ENCODE results near the gene GOLGA7B. TPM values are rescaled to one million over a fixed set of nuclear protein-coding genes. Genes with fewer than 3 reads are reported as not detected.

GOLGA7B gene
- total RNA-seq, 1 donor from 2014 or later: 2.5 TPM

DNA sequence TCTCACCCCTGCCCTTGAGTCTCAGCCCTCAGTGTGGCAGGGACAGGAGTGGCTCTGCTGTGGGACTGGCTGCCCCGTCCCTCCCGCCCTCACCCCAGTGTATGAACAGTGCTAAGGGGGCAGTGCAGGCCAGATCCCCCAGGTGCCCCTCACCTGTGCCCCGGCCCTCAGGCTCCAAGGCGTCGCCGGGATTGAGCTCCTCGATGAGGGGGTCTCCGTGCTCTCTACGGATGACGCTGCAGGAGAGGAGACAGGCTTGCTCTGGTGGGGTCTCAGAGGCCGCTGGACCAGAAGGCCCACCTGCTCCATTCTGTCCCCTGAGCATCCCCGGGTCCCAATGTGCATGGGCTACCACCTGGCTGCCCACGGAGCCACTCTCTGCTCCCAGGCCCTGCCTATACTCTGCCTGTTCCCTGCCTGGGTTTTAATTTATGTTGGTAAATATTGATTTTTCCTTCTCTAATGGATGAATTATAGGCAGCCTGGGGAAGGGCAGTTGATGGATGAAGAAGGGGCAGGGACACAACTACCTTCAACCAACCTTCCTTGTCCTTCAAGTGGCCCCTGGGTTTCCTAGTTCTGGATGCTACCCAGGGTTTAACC lies 47.2 kb downstream of the GOLGA7B start:
- DNase-seq (ENCODE audit: extremely low spot score in 2 of 2): no peak
- Histone ChIP-seq H3K4me1 (no peaks in the 10 kb centered on the region), H3K4me3 (no peak overlapping the region), H3K9me3 (no peaks in the 10 kb centered on the region), H3K27me3 (no peaks in the 10 kb centered on the region), H3K36me3 (no peaks in the 10 kb centered on the region), H3K27ac (no peak overlapping the region)
- intact Hi-C loops (cut with DNase I): no loop called here
- no peak for TF ChIP-seq POLR2A (IDR thresholded peaks at IDR 0.05)
- TF ChIP-seq POLR2AphosphoS5 (IDR thresholded peaks at IDR 0.05; ENCODE audit: insufficient read depth in 1 of 2, low read depth in 1 of 2): no peak
- TF ChIP-seq, protein P1, sequence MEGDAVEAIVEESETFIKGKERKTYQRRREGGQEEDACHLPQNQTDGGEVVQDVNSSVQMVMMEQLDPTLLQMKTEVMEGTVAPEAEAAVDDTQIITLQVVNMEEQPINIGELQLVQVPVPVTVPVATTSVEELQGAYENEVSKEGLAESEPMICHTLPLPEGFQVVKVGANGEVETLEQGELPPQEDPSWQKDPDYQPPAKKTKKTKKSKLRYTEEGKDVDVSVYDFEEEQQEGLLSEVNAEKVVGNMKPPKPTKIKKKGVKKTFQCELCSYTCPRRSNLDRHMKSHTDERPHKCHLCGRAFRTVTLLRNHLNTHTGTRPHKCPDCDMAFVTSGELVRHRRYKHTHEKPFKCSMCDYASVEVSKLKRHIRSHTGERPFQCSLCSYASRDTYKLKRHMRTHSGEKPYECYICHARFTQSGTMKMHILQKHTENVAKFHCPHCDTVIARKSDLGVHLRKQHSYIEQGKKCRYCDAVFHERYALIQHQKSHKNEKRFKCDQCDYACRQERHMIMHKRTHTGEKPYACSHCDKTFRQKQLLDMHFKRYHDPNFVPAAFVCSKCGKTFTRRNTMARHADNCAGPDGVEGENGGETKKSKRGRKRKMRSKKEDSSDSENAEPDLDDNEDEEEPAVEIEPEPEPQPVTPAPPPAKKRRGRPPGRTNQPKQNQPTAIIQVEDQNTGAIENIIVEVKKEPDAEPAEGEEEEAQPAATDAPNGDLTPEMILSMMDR (IDR thresholded peaks at IDR 0.05): no peak

DNA sequence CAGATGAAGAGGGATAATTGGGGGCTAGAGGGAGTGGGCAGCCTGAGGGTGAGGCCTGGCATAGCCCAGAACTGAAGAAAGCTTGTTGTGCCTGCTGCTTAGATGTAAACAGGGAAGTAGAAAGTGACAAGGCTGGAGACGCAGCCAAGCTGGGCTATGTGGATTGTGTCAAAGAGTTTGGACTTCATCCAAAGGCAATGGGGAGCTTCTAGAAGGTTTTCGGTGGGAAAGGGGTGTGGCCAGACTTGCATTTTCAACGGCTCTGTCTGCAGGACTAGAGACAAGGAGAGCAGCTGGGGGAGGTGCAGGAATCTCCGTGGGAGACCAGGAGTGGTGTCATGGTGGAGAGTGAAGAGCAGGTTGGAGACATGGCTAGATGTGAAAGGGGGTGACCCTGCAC lies 48.8 kb downstream of the GOLGA7B start:
- H3K36me3 ChIP-seq: no peaks in the 10 kb centered on the region
- H3K9me3 ChIP-seq: no peaks in the 10 kb centered on the region
- TF ChIP-seq POLR2AphosphoS5 (IDR thresholded peaks at IDR 0.05; ENCODE audit: insufficient read depth in 1 of 2, low read depth in 1 of 2) (no peak), POLR2A (IDR thresholded peaks at IDR 0.05) (no peak)
- TF ChIP-seq, protein P1 (IDR thresholded peaks at IDR 0.05): no peak
- intact Hi-C loops (cut with DNase I): no loop called here
- DNase-seq (ENCODE audit: extremely low spot score in 2 of 2): no peak
- H3K27me3 ChIP-seq: no peaks in the 10 kb centered on the region
- H3K27ac ChIP-seq: no peak overlapping the region
- no peaks in the 10 kb centered on the region for H3K4me1 ChIP-seq
- H3K4me3 ChIP-seq: no peak overlapping the region

DNA sequence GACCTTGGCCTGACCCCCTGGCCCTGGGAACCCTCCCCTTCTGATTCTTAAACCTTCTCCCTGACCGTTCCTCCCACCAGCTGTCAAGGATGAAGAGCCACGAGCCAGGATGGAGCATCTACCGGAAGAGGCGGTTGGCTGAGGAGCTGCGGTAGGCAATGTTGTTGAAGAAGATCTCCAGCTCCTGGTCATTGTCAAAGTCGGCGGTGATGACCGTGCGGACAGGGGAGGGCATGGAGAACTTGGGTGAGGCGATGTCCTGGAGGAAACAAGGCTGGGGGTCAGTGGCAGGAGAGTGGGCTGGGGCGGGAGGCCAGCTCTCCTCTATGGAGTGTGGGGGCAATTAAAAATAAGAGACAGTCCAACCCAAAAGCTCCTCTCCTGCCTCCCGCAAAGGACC lies 51.7 kb downstream of the GOLGA7B start:
- no peak overlapping the region for H3K27ac ChIP-seq
- intact Hi-C loops (cut with DNase I): no loop called here
- DNase-seq (ENCODE audit: extremely low spot score in 2 of 2): no peak
- H3K36me3 ChIP-seq: no peaks in the 10 kb centered on the region
- H3K27me3 ChIP-seq: no peaks in the 10 kb centered on the region
- no peaks in the 10 kb centered on the region for H3K9me3 ChIP-seq
- TF ChIP-seq POLR2AphosphoS5 (IDR thresholded peaks at IDR 0.05; ENCODE audit: insufficient read depth in 1 of 2, low read depth in 1 of 2) (no peak), POLR2A (IDR thresholded peaks at IDR 0.05) (no peak)
- TF ChIP-seq, protein P1 (IDR thresholded peaks at IDR 0.05): no peak
- H3K4me1 ChIP-seq: no peaks in the 10 kb centered on the region
- no peak overlapping the region for H3K4me3 ChIP-seq

DNA sequence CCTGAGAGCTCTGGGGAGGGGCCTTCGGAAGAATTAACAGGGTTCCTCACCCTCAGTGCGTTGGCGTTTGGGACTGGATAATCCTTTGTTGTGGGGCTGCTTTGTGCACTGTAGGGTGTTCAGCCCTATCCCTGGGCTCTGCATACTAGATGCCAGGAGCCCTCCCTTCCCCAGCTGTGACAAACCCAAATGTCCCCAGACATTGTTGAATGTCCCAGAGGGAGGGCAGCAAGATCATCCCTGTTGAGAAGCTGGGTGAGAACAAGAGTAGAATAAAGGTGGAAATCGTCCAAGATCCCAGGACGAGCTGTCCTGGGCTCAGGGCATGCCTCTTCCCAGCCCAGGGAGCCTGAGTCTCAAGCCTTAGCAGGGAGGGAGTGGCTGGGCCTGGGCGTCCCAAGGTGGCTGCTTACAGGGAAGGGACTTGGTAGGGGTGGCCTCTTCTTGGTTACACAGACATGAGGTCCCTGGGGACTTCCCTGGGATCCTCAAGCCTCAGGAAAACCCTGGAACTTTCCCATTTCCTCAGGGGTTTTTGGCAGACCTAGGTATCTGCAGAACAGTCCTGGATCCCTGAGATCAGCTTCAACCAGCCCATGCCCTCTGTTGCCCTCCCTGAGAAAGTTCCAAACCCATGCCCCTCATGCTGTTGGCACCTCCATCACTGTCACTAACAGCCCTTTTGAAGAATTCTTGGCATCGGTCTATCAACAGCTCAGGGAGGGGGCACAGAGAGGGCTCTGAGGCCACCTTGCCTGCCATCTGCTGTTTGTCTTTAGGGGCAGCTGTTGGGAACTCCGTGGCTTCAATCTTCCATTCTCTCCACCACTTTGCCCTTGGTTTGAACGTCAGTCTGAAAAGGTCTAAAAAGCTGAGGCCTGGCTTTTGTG lies 53.7 kb downstream of the GOLGA7B start:
- H3K9me3 ChIP-seq: no peaks in the 10 kb centered on the region
- H3K27ac ChIP-seq: no peak overlapping the region
- no peak overlapping the region for H3K4me3 ChIP-seq
- H3K4me1 ChIP-seq: no peaks in the 10 kb centered on the region
- intact Hi-C loops (cut with DNase I): no loop called here
- H3K27me3 ChIP-seq: no peaks in the 10 kb centered on the region
- DNase-seq (ENCODE audit: extremely low spot score in 2 of 2): no peak
- no peaks in the 10 kb centered on the region for H3K36me3 ChIP-seq
- TF ChIP-seq POLR2AphosphoS5 (IDR thresholded peaks at IDR 0.05; ENCODE audit: insufficient read depth in 1 of 2, low read depth in 1 of 2) (no peak), POLR2A (IDR thresholded peaks at IDR 0.05) (no peak)
- TF ChIP-seq, protein P1 (IDR thresholded peaks at IDR 0.05): no peak

DNA sequence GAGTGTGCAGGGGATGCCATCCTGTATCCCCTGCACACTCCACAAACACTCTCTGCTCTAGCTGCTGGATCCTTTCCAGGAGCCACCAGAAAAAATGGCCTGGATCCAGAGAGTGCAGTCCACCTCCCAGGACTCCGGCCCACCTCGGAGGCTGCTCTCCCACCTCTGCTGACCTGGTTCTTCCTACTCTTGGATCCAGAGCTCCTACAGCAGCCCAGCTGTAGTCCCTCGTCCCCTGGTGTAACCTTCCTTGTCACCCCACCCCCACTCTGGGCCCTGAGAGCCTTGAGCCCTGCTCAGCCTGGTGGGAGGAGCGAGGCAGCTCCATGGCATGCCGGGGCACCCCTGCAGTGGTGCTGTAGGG lies 54.4 kb downstream of the GOLGA7B start:
- Histone ChIP-seq H3K27ac (no peak overlapping the region), H3K4me3 (no peak overlapping the region), H3K27me3 (no peaks in the 10 kb centered on the region), H3K9me3 (no peaks in the 10 kb centered on the region), H3K36me3 (no peaks in the 10 kb centered on the region), H3K4me1 (no peaks in the 10 kb centered on the region)
- intact Hi-C loops (cut with DNase I): no loop called here
- TF ChIP-seq, protein P1 (IDR thresholded peaks at IDR 0.05): no peak
- TF ChIP-seq POLR2A (IDR thresholded peaks at IDR 0.05) (no peak), POLR2AphosphoS5 (IDR thresholded peaks at IDR 0.05; ENCODE audit: insufficient read depth in 1 of 2, low read depth in 1 of 2) (no peak)
- DNase-seq (ENCODE audit: extremely low spot score in 2 of 2): no peak

Data from vagina (tissue), 2 donors.